Stomach (tissue), 9 donors: ENCODE results near the gene ZBP1. TPM values are rescaled to one million over a fixed set of nuclear protein-coding genes. Genes with fewer than 3 reads are reported as not detected.

ENCODE experiments used
- DNase-seq, 2 donors: peaks; one replicate each; pipeline versions ENCODE4 v3.0.0 to v3.0.0-alpha.2; 2013 to 2019
- H3K27ac ChIP-seq, 5 donors: fragments of 200-600 bp in 4 of 5; sonication (generic) in 4 of 5; one replicate each; pipeline ENCODE4 v1.5.1; 2013 to 2019; ENCODE audit warnings: mild to moderate bottlenecking in 1 of 5, moderate library complexity in 1 of 5
- H3K27me3 ChIP-seq, 3 donors: fragments of 200-600 bp; sonication (generic); one replicate each; pipeline ENCODE4 v1.5.1; 2017 to 2019; ENCODE audit warnings: mixed run types in 1 of 3
- H3K36me3 ChIP-seq, 4 donors: fragments of 200-600 bp; sonication (generic); 1 replicate in 3 of 4; 2 replicates in 1 of 4; pipeline ENCODE4 v1.5.1; 2016 to 2019
- H3K4me1 ChIP-seq, 4 donors: fragments of 200-600 bp; sonication (generic); one replicate each; pipeline ENCODE4 v1.5.1; 2016 to 2019
- H3K4me3 ChIP-seq, 4 donors: fragments of 200-600 bp; sonication (generic) in 3 of 4; one replicate each; pipeline ENCODE4 v1.5.1; 2016 to 2019; ENCODE audit warnings: mild to moderate bottlenecking in 1 of 4
- H3K9me3 ChIP-seq, 4 donors: fragments of 200-600 bp; sonication (generic); one replicate each; pipeline ENCODE4 v1.5.1; 2016 to 2019
- EP300 ChIP-seq: sonication (generic); formaldehyde crosslinking; IDR thresholded peaks from one replicate; pipeline ENCODE4 v1.6.1; 2017; ENCODE audit warnings: antibody characterized with exemption
- POLR2A ChIP-seq, 4 donors: fragments of 450-650 bp; IDR thresholded peaks; one replicate each; pipeline ENCODE4 v1.6.1; 2016; ENCODE audit warnings: antibody characterized with exemption in 4 of 4, control low read depth in 2 of 4, mild to moderate bottlenecking in 1 of 4, moderate library complexity in 1 of 4
- POLR2AphosphoS5 ChIP-seq, 3 donors: sonication (generic); formaldehyde crosslinking; IDR thresholded peaks; one replicate each; pipeline ENCODE4 v1.6.1; 2016; ENCODE audit warnings: antibody characterized with exemption in 3 of 3
- WGBS, 5 donors: extraction: QIAGEN DNeasy Blood & Tissue Kit in 3 of 5; methylation state at CpG; one replicate each; pipeline versions ENCODE4 v1.1.5 to v1.1.7; 2013 to 2018; 5-methylcytosine and 5-hydroxymethylcytosine counted together
- intact Hi-C: fragments of 100-400 bp; cut with DNase I; formaldehyde crosslinking; loops from one replicate; pipeline ENCODE4 v1.15.1; 2023; ENCODE audit warnings: low total_unique reads
- polyA plus RNA-seq, 3 donors: library from polyadenylated mRNA; stranded (reverse); fragments of 200-250 nt; gene quantifications; one replicate each; pipeline ENCODE4 v1.2.3, GENCODE V29; 2013
- total RNA-seq, 5 donors: library from RNA; depleted of rRNA; stranded (reverse); fragments of >200 nt; gene quantifications; one replicate each; pipeline versions ENCODE4 v1.1.0 to v1.2.3, GENCODE V29; 2014 to 2016
- TF ChIP-seq, protein P1 (sequence below), 7 experiments: fragments of 450-650 bp in 4 of 7; fragments of 200-600 bp in 3 of 7; sonication (generic) in 3 of 7; IDR thresholded peaks; one replicate each; pipeline ENCODE4 v1.5.1; 2016 to 2019; ENCODE audit warnings: antibody characterized with exemption in 7 of 7, control low read depth in 2 of 7, mild to moderate bottlenecking in 1 of 7
- donor health status: healthy with polysubstance abuse.
- donor health status: Bipolar disorder and iron deficiency.
- donor health status: healthy.

Gene ZBP1
- total and polyA plus RNA-seq, 8 donors, result 0.37 to 0.60 TPM; not detected in 6

DNA sequence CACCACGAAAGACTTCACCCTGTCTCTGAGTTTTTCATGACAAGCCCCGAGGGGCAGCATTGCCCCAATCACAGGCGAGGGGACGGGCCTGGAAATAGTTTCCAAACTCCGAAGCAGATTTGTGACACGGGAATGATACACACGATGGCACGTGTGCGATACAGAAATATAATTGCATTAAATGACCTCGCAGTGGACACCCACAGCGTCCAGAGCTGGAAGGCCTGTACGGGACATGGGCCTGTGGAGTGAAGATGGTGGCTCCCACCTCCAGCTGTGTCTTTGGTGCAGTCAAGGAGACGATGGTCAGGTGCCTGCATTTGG is 46.6 kb upstream of the ZBP1 start:
- H3K27me3 ChIP-seq, result no peaks in the 10 kb centered on the region
- no peaks in the 10 kb centered on the region for H3K9me3 ChIP-seq
- DNase-seq, result no peak
- no peak overlapping the region for H3K27ac ChIP-seq
- 87 to 91% (median 90%) methylated on average over 13 of the region's 13 CpGs for WGBS, 5 donors
- no peak for TF ChIP-seq EP300
- no peak for TF ChIP-seq POLR2A (IDR thresholded peaks at IDR 0.05)
- no peak for TF ChIP-seq POLR2AphosphoS5 (IDR thresholded peaks at IDR 0.05)
- TF ChIP-seq, protein P1, sequence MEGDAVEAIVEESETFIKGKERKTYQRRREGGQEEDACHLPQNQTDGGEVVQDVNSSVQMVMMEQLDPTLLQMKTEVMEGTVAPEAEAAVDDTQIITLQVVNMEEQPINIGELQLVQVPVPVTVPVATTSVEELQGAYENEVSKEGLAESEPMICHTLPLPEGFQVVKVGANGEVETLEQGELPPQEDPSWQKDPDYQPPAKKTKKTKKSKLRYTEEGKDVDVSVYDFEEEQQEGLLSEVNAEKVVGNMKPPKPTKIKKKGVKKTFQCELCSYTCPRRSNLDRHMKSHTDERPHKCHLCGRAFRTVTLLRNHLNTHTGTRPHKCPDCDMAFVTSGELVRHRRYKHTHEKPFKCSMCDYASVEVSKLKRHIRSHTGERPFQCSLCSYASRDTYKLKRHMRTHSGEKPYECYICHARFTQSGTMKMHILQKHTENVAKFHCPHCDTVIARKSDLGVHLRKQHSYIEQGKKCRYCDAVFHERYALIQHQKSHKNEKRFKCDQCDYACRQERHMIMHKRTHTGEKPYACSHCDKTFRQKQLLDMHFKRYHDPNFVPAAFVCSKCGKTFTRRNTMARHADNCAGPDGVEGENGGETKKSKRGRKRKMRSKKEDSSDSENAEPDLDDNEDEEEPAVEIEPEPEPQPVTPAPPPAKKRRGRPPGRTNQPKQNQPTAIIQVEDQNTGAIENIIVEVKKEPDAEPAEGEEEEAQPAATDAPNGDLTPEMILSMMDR (IDR thresholded peaks at IDR 0.05), result no peak
- H3K4me3 ChIP-seq, result no peak overlapping the region
- H3K4me1 ChIP-seq, result peaks cover 0 to 8% (median 4%) of the 10 kb centered on the region in 4 donors
- H3K36me3 ChIP-seq, result no peaks in the 10 kb centered on the region
- intact Hi-C loops, result no loop called here

DNA sequence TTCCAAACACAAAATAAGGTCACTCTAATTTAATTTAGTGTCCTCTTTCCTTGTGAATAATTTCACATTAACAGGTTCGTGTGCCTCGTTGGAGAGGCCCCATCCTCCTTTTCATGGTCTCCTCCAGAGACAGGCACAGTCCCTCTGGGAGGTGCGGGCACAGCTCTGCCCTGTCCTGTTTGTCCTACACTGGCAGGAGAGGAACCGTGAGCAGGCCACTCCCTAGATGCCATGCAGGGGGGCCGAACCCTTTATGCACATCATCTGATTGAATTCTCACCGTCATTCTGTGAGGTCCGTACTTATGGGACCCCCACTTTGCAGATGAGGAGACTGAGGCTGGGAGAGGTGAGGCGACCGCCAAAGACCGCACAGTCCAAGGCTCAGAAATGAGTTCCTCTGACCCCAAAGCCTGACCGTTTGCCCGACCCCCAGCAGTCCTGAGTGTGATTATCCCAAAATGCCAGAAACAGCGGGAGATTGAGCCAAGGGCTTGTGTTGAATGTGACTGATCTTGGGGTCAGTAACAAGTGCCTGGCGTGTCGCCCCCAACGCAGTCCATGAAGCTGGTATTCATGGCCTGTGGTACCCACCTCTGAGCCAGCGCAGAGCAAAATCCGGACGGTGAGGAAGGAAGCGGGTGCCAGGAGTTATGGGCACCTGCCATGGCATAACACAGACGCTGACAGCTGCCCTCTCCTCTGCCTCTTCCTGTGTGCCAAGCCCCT is 46.0 kb upstream of the ZBP1 start:
- intact Hi-C loops, result no loop called here
- no peak for DNase-seq
- Histone ChIP-seq H3K36me3 (no peaks in the 10 kb centered on the region), H3K4me3 (no peak overlapping the region), H3K9me3 (no peaks in the 10 kb centered on the region), H3K27me3 (no peaks in the 10 kb centered on the region), H3K4me1 (peaks cover 0 to 8% (median 6%) of the 10 kb centered on the region in 4 donors), H3K27ac (no peak overlapping the region)
- WGBS, 5 donors, result 82 to 89% (median 86%) methylated on average over 20 to 21 of the region's 21 CpGs
- TF ChIP-seq POLR2A (IDR thresholded peaks at IDR 0.05) (no peak), POLR2AphosphoS5 (IDR thresholded peaks at IDR 0.05) (no peak)

DNA sequence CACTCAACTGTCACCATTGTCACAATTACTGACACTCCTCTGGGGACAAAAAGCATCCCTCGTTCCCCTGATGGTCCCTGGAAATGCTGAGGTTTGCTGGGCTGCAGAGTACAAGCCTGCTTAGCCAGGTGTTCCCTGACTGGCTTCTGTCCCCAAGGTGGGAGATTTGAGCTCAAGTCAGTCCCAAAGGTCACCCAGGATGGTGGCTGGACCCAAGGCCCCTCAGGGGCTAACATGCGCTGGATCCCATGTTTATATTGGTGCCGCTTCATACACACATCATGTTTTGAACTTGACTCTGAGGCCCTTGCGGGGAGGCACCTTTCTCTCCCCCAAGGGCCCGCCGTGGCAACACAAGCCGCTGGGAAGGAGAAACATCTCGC is 45.4 kb upstream of the ZBP1 start:
- TF ChIP-seq EP300, result no peak
- TF ChIP-seq POLR2A (IDR thresholded peaks at IDR 0.05), result no peak
- TF ChIP-seq POLR2AphosphoS5 (IDR thresholded peaks at IDR 0.05), result no peak
- 86 to 95% (median 89%) methylated on average over 8 of the region's 8 CpGs for WGBS, 5 donors
- Histone ChIP-seq H3K27me3 (no peaks in the 10 kb centered on the region), H3K36me3 (no peaks in the 10 kb centered on the region), H3K4me3 (no peak overlapping the region), H3K27ac (no peak overlapping the region), H3K9me3 (no peaks in the 10 kb centered on the region), H3K4me1 (peaks cover 0 to 11% (median 8%) of the 10 kb centered on the region in 4 donors)
- intact Hi-C loops, result no loop called here
- DNase-seq, result no peak

DNA sequence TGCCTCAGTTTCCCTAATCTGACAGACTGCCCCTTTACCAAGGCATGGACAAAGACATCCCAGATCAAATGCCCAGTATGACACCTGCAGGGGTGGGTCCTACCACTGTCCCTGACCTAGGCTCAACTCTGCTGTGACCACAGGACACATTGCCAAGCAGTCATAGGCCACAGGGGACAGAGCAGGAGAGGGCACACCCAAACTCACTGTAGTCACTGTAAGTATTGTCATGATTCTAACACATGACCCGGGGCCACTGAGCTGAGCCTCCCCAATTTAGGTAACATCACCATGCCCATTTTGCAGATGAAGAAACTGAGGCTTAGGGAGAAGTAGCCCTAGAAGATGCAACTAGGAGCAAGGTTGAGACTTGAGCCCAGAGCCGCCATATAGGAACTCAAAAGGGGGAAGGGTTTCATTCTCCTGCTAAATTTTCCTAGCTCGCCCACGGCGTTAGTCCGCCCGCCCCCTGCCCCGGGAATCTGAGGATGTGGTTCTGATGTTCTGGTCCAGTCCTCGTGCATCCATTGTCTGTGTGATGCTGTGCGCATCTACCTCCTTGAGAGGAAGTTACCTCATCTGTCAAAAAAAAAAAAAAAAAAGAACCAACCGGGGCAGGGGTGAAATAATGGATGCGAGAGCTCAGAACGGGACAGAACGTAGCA is 44.8 kb upstream of the ZBP1 start:
- TF ChIP-seq, protein P1 (IDR thresholded peaks at IDR 0.05), result no peak
- no peak for TF ChIP-seq EP300
- TF ChIP-seq POLR2AphosphoS5 (IDR thresholded peaks at IDR 0.05), result no peak
- no peak for TF ChIP-seq POLR2A (IDR thresholded peaks at IDR 0.05)
- WGBS, 5 donors, result 85 to 91% (median 88%) methylated on average over 14 of the region's 14 CpGs
- DNase-seq, result no peak

DNA sequence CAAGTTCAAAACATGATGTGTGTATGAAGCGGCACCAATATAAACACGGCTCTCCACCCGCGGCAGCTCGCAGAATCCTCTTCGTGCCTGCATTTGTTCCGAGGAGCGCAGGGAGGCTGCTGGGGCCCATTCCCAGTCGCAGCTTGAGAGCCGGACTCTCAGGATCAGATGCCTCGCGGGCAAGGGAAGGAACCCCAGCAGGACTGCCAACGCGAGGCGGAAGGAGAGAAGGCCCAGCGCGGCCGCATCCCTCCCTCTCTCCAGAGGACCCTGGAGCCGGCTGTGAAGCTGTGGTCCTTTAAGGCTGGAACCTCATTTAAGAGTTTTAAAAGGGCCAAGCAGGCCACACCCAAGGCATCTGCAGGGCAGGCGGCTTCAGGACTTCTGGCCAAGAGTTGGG is 44.2 kb upstream of the ZBP1 start:
- intact Hi-C loops, result no loop called here
- no peak overlapping the region for H3K27ac ChIP-seq
- no peak for DNase-seq
- 80 to 91% (median 86%) methylated on average over 19 to 20 of the region's 20 CpGs for WGBS, 5 donors
- H3K4me1 ChIP-seq, result peaks cover 0 to 11% (median 4%) of the 10 kb centered on the region in 4 donors
- H3K36me3 ChIP-seq, result peaks cover 0 to 2% (median under 1%) of the 10 kb centered on the region in 4 donors
- no peak overlapping the region for H3K4me3 ChIP-seq
- H3K9me3 ChIP-seq, result no peaks in the 10 kb centered on the region
- TF ChIP-seq POLR2A (IDR thresholded peaks at IDR 0.05), result no peak
- no peak for TF ChIP-seq POLR2AphosphoS5 (IDR thresholded peaks at IDR 0.05)
- TF ChIP-seq, protein P1 (IDR thresholded peaks at IDR 0.05), result no peak
- TF ChIP-seq EP300, result no peak
- no peaks in the 10 kb centered on the region for H3K27me3 ChIP-seq

More for the DNA sequence above, 44.8 kb upstream of the ZBP1 start:
- Histone ChIP-seq H3K27ac (no peak overlapping the region), H3K4me1 (peaks cover 0 to 11% (median 5%) of the 10 kb centered on the region in 4 donors), H3K9me3 (no peaks in the 10 kb centered on the region), H3K4me3 (no peak overlapping the region), H3K36me3 (no peaks in the 10 kb centered on the region), H3K27me3 (no peaks in the 10 kb centered on the region)
- intact Hi-C loops, result no loop called here
